ENCODE measurements around the gene RIPPLY2. TPM values are rescaled to one million over a fixed set of nuclear protein-coding genes. Genes with fewer than 3 reads are reported as not detected.
"Not testable (repeated sequence)": the region's sequence is repeated elsewhere in the genome, so short reads cannot be mapped to it uniquely, and the experiment has no call there.

Gene RIPPLY2
- total RNA-seq, 1 experiment from 2014 or later, result not detected

GRCh38 chr6:83860359-83860755 lies 7.2 kb downstream of the RIPPLY2 start:
- DNase-seq (ENCODE audit: low spot score), result no peak

- no peak for DNase-seq (ENCODE audit: low spot score)
These were observed 7.8 kb downstream of the RIPPLY2 start for GRCh38 chr6:83860782-83861495.

- no peak for DNase-seq (ENCODE audit: low spot score)
These were observed 9.8 kb downstream of the RIPPLY2 start for GRCh38 chr6:83862776-83863471.

GRCh38 chr6:83867043-83867442 lies 13.9 kb downstream of the RIPPLY2 start:
- DNase-seq (ENCODE audit: low spot score), result no peak

DNA sequence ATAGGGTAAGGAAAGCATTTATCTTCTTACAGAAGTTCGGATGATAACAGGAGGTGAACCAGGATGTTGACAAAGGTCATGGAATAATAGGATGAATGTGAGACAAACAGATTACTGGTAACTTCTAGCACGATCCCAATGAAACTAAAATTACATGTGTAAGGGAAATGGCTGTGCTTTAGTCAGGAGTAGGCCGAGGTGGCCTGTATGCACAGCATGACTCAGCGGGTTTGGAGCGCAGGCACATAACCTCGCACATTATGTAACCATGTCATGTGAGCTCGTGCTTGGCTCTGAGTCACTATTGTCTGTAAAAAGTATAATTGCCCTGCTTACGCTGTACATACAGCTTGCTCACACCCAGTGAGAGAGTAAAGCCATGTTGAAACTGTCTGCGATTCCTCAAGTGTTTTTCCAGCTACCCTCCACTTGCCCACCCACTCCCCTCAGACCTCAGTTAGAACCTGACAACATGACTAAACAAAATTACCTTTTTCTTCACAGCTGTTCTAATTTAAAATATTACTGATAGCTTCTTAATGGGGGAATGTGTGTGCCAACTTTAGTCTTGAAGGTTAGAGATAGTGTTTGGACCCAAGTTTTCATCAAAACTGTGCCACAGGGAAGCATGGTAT lies 14.5 kb downstream of the RIPPLY2 start:
- no peak for DNase-seq (ENCODE audit: low spot score)

DNA sequence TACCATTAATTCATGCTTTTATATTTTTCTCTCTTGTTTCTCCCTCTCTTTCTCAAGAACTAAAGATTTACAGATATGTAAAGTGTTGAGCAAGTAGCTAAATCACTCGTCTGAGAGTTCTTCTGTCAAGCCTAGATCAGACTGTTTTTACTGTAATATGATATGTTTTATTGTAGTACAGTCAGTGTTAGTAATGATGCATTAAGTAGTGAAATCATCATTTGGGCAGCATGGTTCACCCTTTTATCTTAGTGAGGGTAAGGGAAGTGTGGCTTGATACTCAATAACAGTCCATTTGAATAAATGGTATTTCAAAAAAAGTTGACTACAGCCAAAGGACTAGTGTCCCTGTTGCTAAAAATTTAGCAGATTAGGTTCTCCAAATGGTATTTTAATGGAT lies 15.5 kb downstream of the RIPPLY2 start:
- DNase-seq (ENCODE audit: low spot score), result no peak

DNA sequence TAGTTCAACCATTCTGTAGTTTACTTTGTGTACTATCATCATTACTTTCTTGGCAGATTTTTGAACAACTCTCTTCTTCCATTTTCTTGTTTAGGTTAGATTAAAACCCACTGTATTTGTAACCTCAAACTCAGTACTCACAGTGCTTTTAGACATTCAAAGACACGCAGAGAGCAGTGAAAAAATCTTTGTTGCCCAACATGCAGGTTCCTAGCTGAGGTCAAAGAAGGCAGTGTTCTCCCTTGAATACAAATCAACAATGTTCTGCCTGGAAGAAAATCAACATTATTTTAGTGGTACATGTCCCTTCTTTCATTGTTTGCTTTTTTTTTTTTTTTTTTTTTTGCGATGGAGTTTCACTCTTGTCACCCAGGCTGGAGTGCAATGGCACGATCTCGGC lies 17.5 kb downstream of the RIPPLY2 start:
- no peak for DNase-seq (ENCODE audit: low spot score)

DNA sequence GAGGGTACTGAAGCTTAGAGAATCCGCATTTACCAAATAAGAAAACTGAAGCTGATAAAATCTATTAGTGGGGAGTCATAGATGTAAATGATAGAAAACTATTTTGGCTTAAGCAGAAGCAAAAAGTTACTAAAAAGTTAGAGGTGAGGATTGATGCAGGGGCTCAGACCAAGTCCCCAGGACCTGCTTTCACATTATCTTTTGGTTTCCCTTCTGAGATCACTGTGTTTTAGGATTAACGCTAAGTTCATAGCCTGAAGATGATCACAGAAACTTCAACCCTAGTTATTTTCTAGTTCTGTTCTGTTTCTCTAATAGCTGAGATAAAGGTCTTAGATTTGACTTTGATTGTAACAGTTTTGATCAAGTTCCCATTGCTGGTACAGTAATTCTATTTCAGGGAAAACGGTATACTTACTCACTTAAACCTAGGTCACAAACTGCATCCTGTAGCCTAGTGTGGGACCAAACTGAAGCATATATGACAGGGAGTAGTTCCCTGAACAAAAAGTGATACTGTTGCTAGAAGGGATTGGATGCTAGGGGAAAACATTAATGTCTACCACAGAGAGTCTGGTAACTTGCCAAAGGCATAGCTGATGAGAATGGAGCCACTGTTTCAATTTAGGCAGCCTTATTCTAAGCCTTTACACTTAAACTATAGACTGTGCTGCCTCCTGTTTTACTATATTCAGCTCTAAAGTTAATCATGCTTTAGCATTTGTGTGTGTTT lies 19.4 kb downstream of the RIPPLY2 start:
- DNase-seq (ENCODE audit: low spot score), result no peak

- DNase-seq (ENCODE audit: low spot score), result no peak
These were observed 20.7 kb downstream of the RIPPLY2 start for GRCh38 chr6:83873869-83874268.

DNA sequence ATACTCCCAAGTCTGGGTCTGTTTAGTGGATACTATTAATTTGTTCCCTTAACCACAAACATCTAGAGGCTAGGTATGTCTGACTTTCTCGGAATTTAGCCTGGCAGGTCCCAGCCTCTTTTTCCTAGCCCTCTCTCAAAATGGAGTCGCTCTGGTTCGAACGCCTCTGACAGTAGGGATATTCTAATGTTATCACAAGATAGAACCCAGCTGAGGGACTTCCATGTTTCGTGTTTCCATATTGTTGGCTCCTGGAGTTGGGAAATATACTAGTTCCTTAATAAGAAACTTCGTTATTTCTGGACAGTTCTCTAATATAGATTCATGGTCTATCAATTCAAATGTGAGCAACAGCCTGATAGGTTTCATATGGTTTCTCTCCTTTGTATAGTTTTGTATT lies 22.7 kb downstream of the RIPPLY2 start:
- no peak for DNase-seq (ENCODE audit: low spot score)

DNA sequence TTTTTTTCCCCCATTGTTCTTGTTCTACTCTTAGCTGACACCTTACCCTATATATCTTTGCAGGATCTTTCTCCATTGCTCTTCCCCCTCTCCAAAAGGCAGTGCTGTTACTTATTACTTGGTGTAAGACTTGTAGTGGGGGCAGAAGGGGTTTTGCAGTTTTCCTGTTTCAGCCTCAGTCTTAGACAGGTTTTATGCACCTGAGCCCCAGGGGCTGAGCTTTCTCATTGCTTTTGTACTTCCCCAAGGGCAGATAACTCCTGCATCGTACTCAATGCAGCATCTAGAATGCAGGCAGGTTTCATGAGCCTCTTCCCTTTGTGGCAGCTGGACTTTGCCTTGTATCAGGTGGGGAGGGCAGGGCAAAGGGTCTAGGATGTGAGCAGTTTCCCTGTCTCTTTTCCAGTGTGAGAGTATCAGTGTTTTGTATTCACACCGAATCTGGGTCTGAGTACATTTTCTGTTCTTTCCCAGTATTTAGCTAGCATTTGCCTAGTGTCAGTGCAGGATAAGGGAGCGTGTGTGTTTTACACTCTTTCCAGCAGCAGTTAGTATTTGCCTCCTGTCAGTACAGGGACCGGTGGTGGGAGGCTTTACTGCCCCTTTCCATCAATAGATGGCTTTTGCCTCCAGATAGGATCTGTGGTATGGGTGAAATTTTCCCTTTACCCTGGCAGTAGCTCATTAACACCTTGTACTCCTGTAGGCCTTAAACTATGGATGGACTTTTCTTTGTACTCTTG lies 25.9 kb downstream of the RIPPLY2 start:
- DNase-seq (ENCODE audit: low spot score), result no peak

GRCh38 chr6:83879746-83880145 lies 26.6 kb downstream of the RIPPLY2 start:
- DNase-seq (ENCODE audit: low spot score), result no peak

- no peak for DNase-seq (ENCODE audit: low spot score)
These were observed 30.1 kb downstream of the RIPPLY2 start for GRCh38 chr6:83883240-83883639.

GRCh38 chr6:83884523-83884922 lies 31.4 kb downstream of the RIPPLY2 start:
- peak; percentile 82 for DNase-seq (ENCODE audit: low spot score)

GRCh38 chr6:83885984-83886383 lies 32.8 kb downstream of the RIPPLY2 start:
- DNase-seq (ENCODE audit: low spot score), result no peak

GRCh38 chr6:83889621-83890020 lies 36.5 kb downstream of the RIPPLY2 start:
- DNase-seq (ENCODE audit: low spot score), result no peak

- no peak for DNase-seq (ENCODE audit: low spot score)
These were observed 37.4 kb downstream of the RIPPLY2 start for GRCh38 chr6:83890520-83890919.

DNA sequence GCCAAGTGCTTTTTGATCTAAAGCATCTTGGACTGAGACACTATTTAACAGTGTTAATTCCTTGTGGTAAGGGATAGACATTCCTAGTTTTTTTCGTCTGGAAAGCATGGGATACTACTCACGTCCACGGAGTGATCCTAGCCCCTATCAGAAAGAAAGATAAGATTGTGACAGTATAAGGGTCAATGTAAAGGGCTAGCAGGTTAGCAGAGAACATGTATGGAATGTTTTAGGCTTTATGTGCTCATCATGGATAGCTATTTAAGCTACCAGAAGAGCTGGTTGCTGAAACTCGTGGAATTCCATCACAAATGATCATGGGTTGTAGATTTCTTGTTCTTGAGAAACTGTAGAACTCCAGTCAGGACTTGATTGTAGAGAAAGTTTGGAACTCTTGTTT lies 38.4 kb downstream of the RIPPLY2 start:
- no peak for DNase-seq (ENCODE audit: low spot score)

- no peak for DNase-seq (ENCODE audit: low spot score)
These were observed 39.9 kb downstream of the RIPPLY2 start for GRCh38 chr6:83893024-83893423.

GRCh38 chr6:83897094-83897493 lies 43.9 kb downstream of the RIPPLY2 start:
- DNase-seq (ENCODE audit: low spot score), result not testable (repeated sequence)

GRCh38 chr6:83901624-83902023 lies 48.5 kb downstream of the RIPPLY2 start:
- DNase-seq (ENCODE audit: low spot score), result no peak

All from HT-29 (cell line).